ENCODE data around the gene XRCC4.

GRCh38 chr5:83222906-83223305 is 145.6 kb downstream of the XRCC4 start:
- no peak for TF ChIP-seq ELF4 (IDR thresholded peaks at IDR 0.05)
- TF ChIP-seq, protein P1, sequence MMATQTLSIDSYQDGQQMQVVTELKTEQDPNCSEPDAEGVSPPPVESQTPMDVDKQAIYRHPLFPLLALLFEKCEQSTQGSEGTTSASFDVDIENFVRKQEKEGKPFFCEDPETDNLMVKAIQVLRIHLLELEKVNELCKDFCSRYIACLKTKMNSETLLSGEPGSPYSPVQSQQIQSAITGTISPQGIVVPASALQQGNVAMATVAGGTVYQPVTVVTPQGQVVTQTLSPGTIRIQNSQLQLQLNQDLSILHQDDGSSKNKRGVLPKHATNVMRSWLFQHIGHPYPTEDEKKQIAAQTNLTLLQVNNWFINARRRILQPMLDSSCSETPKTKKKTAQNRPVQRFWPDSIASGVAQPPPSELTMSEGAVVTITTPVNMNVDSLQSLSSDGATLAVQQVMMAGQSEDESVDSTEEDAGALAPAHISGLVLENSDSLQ (IDR thresholded peaks at IDR 0.05) = no peak
- no peak for TF ChIP-seq FOXM1 (IDR thresholded peaks at IDR 0.05; ENCODE audit: borderline replicate concordance)
- no peak for TF ChIP-seq SUZ12 (IDR thresholded peaks at IDR 0.05)
- no peak for TF ChIP-seq ZNF384 (IDR thresholded peaks at IDR 0.05)
- no peak for TF ChIP-seq LEF1 (IDR thresholded peaks at IDR 0.05; ENCODE audit: borderline replicate concordance)
- TF ChIP-seq L3MBTL2 (conservative IDR thresholded peaks at IDR 0.05) = no peak
- TF ChIP-seq ARNT (IDR thresholded peaks at IDR 0.05) = no peak
- TF ChIP-seq FOXK2 (IDR thresholded peaks at IDR 0.05) = no peak
- TF ChIP-seq SP1 (IDR thresholded peaks at IDR 0.05) = no peak
- TF ChIP-seq TARDBP (IDR thresholded peaks at IDR 0.05) = no peak
- no peak for TF ChIP-seq FOXA1 (IDR thresholded peaks at IDR 0.05)
